Aorta (tissue), 5 donors: ENCODE data around the gene IGSF9B. TPM values are rescaled to one million over a fixed set of nuclear protein-coding genes. Genes with fewer than 3 reads are reported as not detected.

Experiments used
- ATAC-seq: fragments of 200-7000 bp; cut with Tn5 transposase; one replicate; pipeline ENCODE4 v1.9.1; 2022; ENCODE audit warnings: moderate library complexity; ENCODE audit not compliant: low FRiP score
- DNase-seq, 2 donors: peaks; one replicate each; pipeline ENCODE4 v3.0.0-alpha.2; 2020
- H3K27ac ChIP-seq, 2 donors: one replicate each; pipeline ENCODE4 v1.5.1; 2013; ENCODE audit warnings: low read length in 2 of 2, mild to moderate bottlenecking in 2 of 2, moderate library complexity in 2 of 2, control low read depth in 1 of 2, inconsistent platforms in 1 of 2, low read depth in 1 of 2
- H3K27me3 ChIP-seq, 2 donors: one replicate each; pipeline ENCODE4 v1.6.1; 2013; ENCODE audit warnings: control low read depth in 1 of 2, low read length in 1 of 2, mild to moderate bottlenecking in 1 of 2, moderate library complexity in 1 of 2; ENCODE audit not compliant: insufficient read depth in 2 of 2, control insufficient read depth in 1 of 2
- H3K36me3 ChIP-seq, 2 donors: one replicate each; pipeline ENCODE4 v1.6.1; 2013; ENCODE audit warnings: control low read depth in 1 of 2, low read length in 1 of 2, mild to moderate bottlenecking in 1 of 2; ENCODE audit not compliant: insufficient read depth in 2 of 2, control insufficient read depth in 1 of 2
- H3K4me1 ChIP-seq, 2 donors: one replicate each; pipeline ENCODE4 v1.6.1; 2013; ENCODE audit warnings: low read length in 2 of 2, control low read depth in 1 of 2, mild to moderate bottlenecking in 1 of 2, moderate library complexity in 1 of 2; ENCODE audit not compliant: insufficient read depth in 2 of 2, control insufficient read depth in 1 of 2
- H3K4me3 ChIP-seq, 2 donors: one replicate each; pipeline ENCODE4 v1.5.1; 2013; ENCODE audit warnings: low read length in 2 of 2, control low read depth in 1 of 2, mild to moderate bottlenecking in 1 of 2
- H3K9me3 ChIP-seq: one replicate; pipeline ENCODE4 v1.6.1; 2013; ENCODE audit warnings: mild to moderate bottlenecking, low read length; ENCODE audit not compliant: control insufficient read depth
- WGBS, 2 donors: extraction: QIAGEN DNeasy Blood & Tissue Kit; methylation state at CpG; one replicate each; pipeline ENCODE4 v1.1.7; 2013; 5-methylcytosine and 5-hydroxymethylcytosine counted together
- intact Hi-C, 2 donors: fragments of 100-400 bp; cut with DNase I; formaldehyde crosslinking; loops; one replicate each; pipeline versions ENCODE4 v1.14.2 to v1.15.0; 2022
- polyA plus RNA-seq, 2 donors: library from polyadenylated mRNA; stranded (reverse); fragments of 200-250 nt; gene quantifications; one replicate each; pipeline ENCODE4 v1.2.3, GENCODE V29; 2013
- total RNA-seq, 2 donors: library from RNA; stranded (reverse); fragmentation: NEBNext Ultra II Directional; extraction: Animal tissue kit (Norgen Biotek cat#: 25700); gene quantifications; one replicate each; pipeline ENCODE4 v1.2.1, GENCODE V29; 2021
- donor health status: healthy with polysubstance abuse.
- donor health status: Bipolar disorder and iron deficiency.
- donor health status: DM: no; HTN: no; CAD: no.
- donor health status: DM: no; HTN: no; CAD: no.
- donor health status: DM: yes; HTN: yes; CAD: no.

The IGSF9B gene
- total and polyA plus RNA-seq, 4 donors: 6.5 to 93.9 (median 44.7) TPM

GRCh38 chr11:133941546-133941945 is 15.2 kb downstream of the IGSF9B start:
- 88 to 90% methylated on average over 13 of the region's 13 CpGs for WGBS, 2 donors
- Histone ChIP-seq H3K36me3 (no peaks in the 10 kb centered on the region), H3K4me3 (no peak overlapping the region), H3K27ac (no peak overlapping the region), H3K27me3 (no peaks in the 10 kb centered on the region), H3K4me1 (no peaks in the 10 kb centered on the region), H3K9me3 (no peaks in the 10 kb centered on the region)
- no peak for DNase-seq
- intact Hi-C loops: no loop called here
- ATAC-seq: no peak

GRCh38 chr11:133940034-133940433 is 16.7 kb downstream of the IGSF9B start:
- WGBS, 2 donors: 95 to 97% methylated on average over 56 of the region's 56 CpGs
- Histone ChIP-seq H3K27ac (no peak overlapping the region), H3K36me3 (no peaks in the 10 kb centered on the region), H3K27me3 (no peaks in the 10 kb centered on the region), H3K4me1 (no peaks in the 10 kb centered on the region), H3K4me3 (no peak overlapping the region), H3K9me3 (no peaks in the 10 kb centered on the region)
- ATAC-seq (no peak), DNase-seq (no peak)
- intact Hi-C loops: no loop called here

- ATAC-seq (no peak), DNase-seq (no peak)
- no peaks in the 10 kb centered on the region for H3K36me3 ChIP-seq
- H3K27me3 ChIP-seq: no peaks in the 10 kb centered on the region
- intact Hi-C loops: no loop called here
- H3K27ac ChIP-seq: no peak overlapping the region
- H3K9me3 ChIP-seq: no peaks in the 10 kb centered on the region
- H3K4me3 ChIP-seq: no peak overlapping the region
- WGBS, 2 donors: 94 to 97% methylated on average over 30 of the region's 30 CpGs
- H3K4me1 ChIP-seq: no peaks in the 10 kb centered on the region
Observed at GRCh38 chr11:133939558-133939957, 17.2 kb downstream of the IGSF9B start.

- intact Hi-C loops: no loop called here
- ATAC-seq (no peak), DNase-seq (no peak)
- WGBS, 2 donors: 92 to 93% methylated on average over 8 of the region's 8 CpGs
- Histone ChIP-seq H3K4me1 (no peaks in the 10 kb centered on the region), H3K36me3 (peaks cover 0 to 2% of the 10 kb centered on the region in 2 donors), H3K27ac (no peak overlapping the region), H3K27me3 (no peaks in the 10 kb centered on the region), H3K4me3 (no peak overlapping the region), H3K9me3 (no peaks in the 10 kb centered on the region)
Observed at GRCh38 chr11:133938166-133938565, 18.6 kb downstream of the IGSF9B start.

- no peaks in the 10 kb centered on the region for H3K9me3 ChIP-seq
- H3K27ac ChIP-seq: no peak overlapping the region
- H3K4me1 ChIP-seq: no peaks in the 10 kb centered on the region
- peaks cover 0 to 2% of the 10 kb centered on the region in 2 donors for H3K36me3 ChIP-seq
- no peak for ATAC-seq
- intact Hi-C loops: no loop called here
- no peak overlapping the region for H3K4me3 ChIP-seq
- WGBS, 2 donors: 93 to 95% methylated on average over 16 of the region's 16 CpGs
- no peak for DNase-seq
- H3K27me3 ChIP-seq: no peaks in the 10 kb centered on the region
Observed at GRCh38 chr11:133937468-133937867, 19.3 kb downstream of the IGSF9B start.

GRCh38 chr11:133937015-133937414 is 19.8 kb downstream of the IGSF9B start:
- Histone ChIP-seq H3K4me1 (no peaks in the 10 kb centered on the region), H3K36me3 (peaks cover 0 to 2% of the 10 kb centered on the region in 2 donors), H3K27ac (no peak overlapping the region), H3K9me3 (no peaks in the 10 kb centered on the region), H3K4me3 (no peak overlapping the region), H3K27me3 (no peaks in the 10 kb centered on the region)
- 82 to 85% methylated on average over 13 of the region's 13 CpGs for WGBS, 2 donors
- ATAC-seq (no peak), DNase-seq (no peak)
- intact Hi-C loops: no loop called here

- peaks cover 0 to 2% of the 10 kb centered on the region in 2 donors for H3K36me3 ChIP-seq
- no peaks in the 10 kb centered on the region for H3K27me3 ChIP-seq
- peak; percentile 31 for ATAC-seq
- intact Hi-C loops: no loop called here
- no peak overlapping the region for H3K27ac ChIP-seq
- H3K4me1 ChIP-seq: no peaks in the 10 kb centered on the region
- WGBS, 2 donors: 71 to 72% methylated on average over 9 of the region's 9 CpGs
- DNase-seq: no peak
- H3K9me3 ChIP-seq: no peaks in the 10 kb centered on the region
- no peak overlapping the region for H3K4me3 ChIP-seq
Observed at GRCh38 chr11:133936592-133936991, 20.2 kb downstream of the IGSF9B start.

GRCh38 chr11:133936136-133936535 is 20.6 kb downstream of the IGSF9B start:
- Histone ChIP-seq H3K27me3 (no peaks in the 10 kb centered on the region), H3K36me3 (peaks cover 0 to 2% of the 10 kb centered on the region in 2 donors), H3K9me3 (no peaks in the 10 kb centered on the region), H3K4me3 (no peak overlapping the region), H3K27ac (no peak overlapping the region), H3K4me1 (no peaks in the 10 kb centered on the region)
- 81 to 83% methylated on average over 13 of the region's 13 CpGs for WGBS, 2 donors
- DNase-seq (no peak), ATAC-seq (no peak)
- intact Hi-C loops: no loop called here

GRCh38 chr11:133935551-133935910 is 21.2 kb downstream of the IGSF9B start:
- no peaks in the 10 kb centered on the region for H3K27me3 ChIP-seq
- no peaks in the 10 kb centered on the region for H3K4me1 ChIP-seq
- intact Hi-C loops: no loop called here
- no peaks in the 10 kb centered on the region for H3K9me3 ChIP-seq
- WGBS, 2 donors: 94 to 96% methylated on average over 15 of the region's 15 CpGs
- peaks cover 0 to 2% of the 10 kb centered on the region in 2 donors for H3K36me3 ChIP-seq
- H3K4me3 ChIP-seq: no peak overlapping the region
- DNase-seq (no peak), ATAC-seq (no peak)
- H3K27ac ChIP-seq: no peak overlapping the region
